ENCODE data around the gene IGF2BP1.
A peak's percentile ranks its signal among the peaks of the same experiment; 100 is the strongest.

Gene IGF2BP1

GRCh38 chr17:48997103-48997826 lies at the start of gene IGF2BP1:
TSS of gene IGF2BP1 (plus strand) at chr17:48997385. CDS start at chr17:48997746, 361 bp downstream.
- H3K4me3 Mint-ChIP-seq = peak within 1 kb of the TSS; percentile 66
- H3K9me3 Mint-ChIP-seq = no peaks in the 10 kb centered on the region
- H3K27ac Mint-ChIP-seq = peak within 1 kb of the TSS; percentile 76
- no peaks in the 10 kb centered on the region for H3K36me3 Mint-ChIP-seq
- no peak for DNase-seq (ENCODE audit: low spot score in 2 of 2)
- peaks cover 31% of the 10 kb centered on the region for H3K4me1 Mint-ChIP-seq
- ATAC-seq = peak; percentile 55

DNA sequence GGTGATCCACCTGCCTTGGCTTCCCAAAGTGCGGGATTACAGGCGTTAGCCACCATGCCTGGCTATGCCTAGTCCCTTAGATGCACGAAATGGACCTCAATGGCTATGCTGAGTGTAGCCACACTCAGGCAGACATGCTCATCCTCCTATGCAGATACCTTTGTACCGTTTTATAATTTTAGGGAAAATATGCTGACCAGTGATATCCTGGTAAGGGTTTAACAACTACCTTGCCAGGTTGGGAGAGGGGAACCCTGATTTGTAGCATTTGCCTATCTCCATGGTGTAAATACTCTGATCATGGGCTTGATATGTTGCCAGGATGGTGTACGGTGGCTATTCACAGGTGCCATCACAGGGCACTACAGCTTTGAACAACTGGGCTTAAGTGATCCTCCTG lies 45.6 kb upstream of the IGF2BP1 start:
- Mint-ChIP-seq H3K4me3 (no peak overlapping the region), H3K27ac (no peak overlapping the region), H3K36me3 (no peaks in the 10 kb centered on the region), H3K9me3 (no peaks in the 10 kb centered on the region), H3K4me1 (peaks cover 5% of the 10 kb centered on the region)
- DNase-seq (ENCODE audit: low spot score in 2 of 2) (no peak), ATAC-seq (no peak)

DNA sequence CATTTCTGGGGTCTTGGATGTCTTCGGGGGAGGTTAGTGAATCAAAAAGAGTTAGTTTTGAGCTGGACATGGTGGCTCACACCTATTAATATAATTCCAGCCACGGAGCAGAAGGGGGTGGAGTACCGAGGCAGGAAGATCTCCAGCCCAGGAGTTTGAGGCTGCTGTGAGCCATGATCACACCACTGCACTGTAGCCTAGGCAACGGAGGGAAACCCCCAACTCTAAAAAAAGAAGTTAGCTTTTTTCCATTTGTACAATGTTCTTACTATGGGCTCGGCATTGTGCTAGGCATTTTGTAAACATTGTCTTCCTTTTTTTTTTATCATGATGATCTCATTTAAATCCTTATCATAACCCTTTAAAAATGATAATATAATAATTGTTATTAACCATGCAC lies 44.3 kb upstream of the IGF2BP1 start:
- no peak for DNase-seq (ENCODE audit: low spot score in 2 of 2)
- H3K4me3 Mint-ChIP-seq = no peak overlapping the region

GRCh38 chr17:48954300-48954755 lies 42.9 kb upstream of the IGF2BP1 start:
- DNase-seq (ENCODE audit: low spot score in 2 of 2) (no peak), ATAC-seq (peak; percentile 45)
- H3K9me3 Mint-ChIP-seq = no peaks in the 10 kb centered on the region
- H3K27ac Mint-ChIP-seq = no peak overlapping the region
- peaks cover 5% of the 10 kb centered on the region for H3K4me1 Mint-ChIP-seq
- H3K4me3 Mint-ChIP-seq = no peak overlapping the region
- H3K36me3 Mint-ChIP-seq = no peaks in the 10 kb centered on the region

More for the DNA sequence above, 44.3 kb upstream of the IGF2BP1 start:
- Mint-ChIP-seq H3K9me3 (no peaks in the 10 kb centered on the region), H3K27ac (no peak overlapping the region), H3K4me1 (peaks cover 5% of the 10 kb centered on the region), H3K36me3 (no peaks in the 10 kb centered on the region)
- no peak for ATAC-seq

- Mint-ChIP-seq H3K27ac (no peak overlapping the region), H3K9me3 (no peaks in the 10 kb centered on the region), H3K36me3 (no peaks in the 10 kb centered on the region), H3K4me1 (no peaks in the 10 kb centered on the region), H3K4me3 (no peak overlapping the region)
- DNase-seq (ENCODE audit: low spot score in 2 of 2) (no peak), ATAC-seq (no peak)
Measured at GRCh38 chr17:48960834-48961515, 36.2 kb upstream of the IGF2BP1 start.

DNA sequence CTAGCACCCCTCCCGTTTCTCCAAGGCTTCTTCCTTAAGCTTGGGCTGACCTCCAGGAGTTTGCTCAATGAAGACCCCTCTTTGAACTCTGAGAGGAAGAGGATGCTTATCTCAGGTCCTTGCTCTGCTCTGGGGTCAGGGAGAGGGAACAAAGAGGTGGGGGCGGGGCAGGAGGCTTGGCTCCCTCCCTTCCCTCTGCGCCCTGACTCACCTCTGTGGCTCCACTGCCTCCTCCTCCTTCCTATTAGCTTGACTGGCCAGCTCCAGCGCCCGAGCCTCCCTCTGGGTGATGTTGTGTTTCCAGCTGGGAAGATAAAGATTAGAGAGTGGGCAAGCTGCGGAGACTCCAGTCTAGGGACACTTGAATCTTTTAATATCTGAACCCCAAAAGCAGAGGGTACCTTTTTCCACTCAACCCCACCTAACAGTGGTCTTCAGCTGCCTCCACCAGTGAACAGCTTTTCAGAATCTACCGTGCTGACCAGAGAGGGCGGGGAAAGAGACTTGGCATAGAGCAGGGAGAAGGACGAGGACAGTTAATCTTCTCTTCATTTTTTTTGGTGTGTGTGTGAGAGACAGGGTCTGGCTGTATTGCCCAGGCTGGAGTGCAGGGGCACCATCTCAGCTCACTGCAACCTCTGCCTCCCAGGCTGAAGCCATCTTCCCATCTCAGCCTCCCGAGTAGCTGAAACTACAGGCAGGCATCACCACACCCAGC lies 35.5 kb upstream of the IGF2BP1 start:
- no peaks in the 10 kb centered on the region for H3K36me3 Mint-ChIP-seq
- H3K27ac Mint-ChIP-seq = no peak overlapping the region
- no peak for DNase-seq (ENCODE audit: low spot score in 2 of 2)
- H3K9me3 Mint-ChIP-seq = no peaks in the 10 kb centered on the region
- no peak for ATAC-seq
- no peaks in the 10 kb centered on the region for H3K4me1 Mint-ChIP-seq
- no peak overlapping the region for H3K4me3 Mint-ChIP-seq

GRCh38 chr17:48970224-48970623 lies 27.0 kb upstream of the IGF2BP1 start:
- ATAC-seq (no peak), DNase-seq (ENCODE audit: low spot score in 2 of 2) (no peak)
- H3K4me1 Mint-ChIP-seq = peaks cover 5% of the 10 kb centered on the region
- no peaks in the 10 kb centered on the region for H3K9me3 Mint-ChIP-seq
- H3K4me3 Mint-ChIP-seq = no peak overlapping the region
- H3K27ac Mint-ChIP-seq = no peak overlapping the region
- H3K36me3 Mint-ChIP-seq = no peaks in the 10 kb centered on the region

GRCh38 chr17:48970865-48971687 lies 26.1 kb upstream of the IGF2BP1 start:
- ATAC-seq = no peak
- H3K27ac Mint-ChIP-seq = peak overlapping the region; percentile 32
- H3K36me3 Mint-ChIP-seq = no peaks in the 10 kb centered on the region
- H3K9me3 Mint-ChIP-seq = no peaks in the 10 kb centered on the region
- no peak for DNase-seq (ENCODE audit: low spot score in 2 of 2)
- H3K4me1 Mint-ChIP-seq = peaks cover 5% of the 10 kb centered on the region
- no peak overlapping the region for H3K4me3 Mint-ChIP-seq

- DNase-seq (ENCODE audit: low spot score in 2 of 2) (no peak), ATAC-seq (no peak)
- Mint-ChIP-seq H3K4me3 (no peak overlapping the region), H3K9me3 (no peaks in the 10 kb centered on the region), H3K27ac (no peak overlapping the region), H3K4me1 (peaks cover 5% of the 10 kb centered on the region), H3K36me3 (no peaks in the 10 kb centered on the region)
Measured at GRCh38 chr17:48972749-48973097, 24.5 kb upstream of the IGF2BP1 start.

DNA sequence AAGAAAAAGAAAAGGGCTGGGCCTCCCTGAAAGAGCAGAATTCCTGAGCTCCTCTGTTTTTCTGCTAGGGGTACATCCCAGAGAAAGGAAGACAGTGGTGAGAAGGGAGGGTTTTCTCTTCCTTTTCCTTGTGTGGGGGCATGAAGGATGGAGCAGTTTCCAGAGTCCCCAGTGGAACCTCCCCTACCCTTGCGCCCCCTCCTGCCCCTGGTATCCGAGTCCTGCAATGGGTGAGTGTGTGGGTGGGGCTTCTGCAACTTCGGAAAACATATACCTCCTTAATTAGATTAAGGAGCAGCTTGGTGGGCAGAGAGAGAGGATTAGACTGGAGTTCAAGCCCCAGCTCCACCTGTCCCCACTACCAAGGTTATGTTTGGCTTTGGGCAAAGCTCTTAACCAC lies 23.4 kb upstream of the IGF2BP1 start:
- H3K9me3 Mint-ChIP-seq = no peaks in the 10 kb centered on the region
- H3K36me3 Mint-ChIP-seq = no peaks in the 10 kb centered on the region
- no peak for DNase-seq (ENCODE audit: low spot score in 2 of 2)
- H3K27ac Mint-ChIP-seq = no peak overlapping the region
- ATAC-seq = no peak
- H3K4me3 Mint-ChIP-seq = no peak overlapping the region
- H3K4me1 Mint-ChIP-seq = peaks cover 5% of the 10 kb centered on the region

- Mint-ChIP-seq H3K4me3 (no peak overlapping the region), H3K36me3 (no peaks in the 10 kb centered on the region), H3K9me3 (peaks cover 3% of the 10 kb centered on the region), H3K27ac (no peak overlapping the region), H3K4me1 (no peaks in the 10 kb centered on the region)
- no peak for DNase-seq (ENCODE audit: low spot score in 2 of 2)
- ATAC-seq = no peak
Measured at GRCh38 chr17:48981927-48982539, 15.2 kb upstream of the IGF2BP1 start.

DNA sequence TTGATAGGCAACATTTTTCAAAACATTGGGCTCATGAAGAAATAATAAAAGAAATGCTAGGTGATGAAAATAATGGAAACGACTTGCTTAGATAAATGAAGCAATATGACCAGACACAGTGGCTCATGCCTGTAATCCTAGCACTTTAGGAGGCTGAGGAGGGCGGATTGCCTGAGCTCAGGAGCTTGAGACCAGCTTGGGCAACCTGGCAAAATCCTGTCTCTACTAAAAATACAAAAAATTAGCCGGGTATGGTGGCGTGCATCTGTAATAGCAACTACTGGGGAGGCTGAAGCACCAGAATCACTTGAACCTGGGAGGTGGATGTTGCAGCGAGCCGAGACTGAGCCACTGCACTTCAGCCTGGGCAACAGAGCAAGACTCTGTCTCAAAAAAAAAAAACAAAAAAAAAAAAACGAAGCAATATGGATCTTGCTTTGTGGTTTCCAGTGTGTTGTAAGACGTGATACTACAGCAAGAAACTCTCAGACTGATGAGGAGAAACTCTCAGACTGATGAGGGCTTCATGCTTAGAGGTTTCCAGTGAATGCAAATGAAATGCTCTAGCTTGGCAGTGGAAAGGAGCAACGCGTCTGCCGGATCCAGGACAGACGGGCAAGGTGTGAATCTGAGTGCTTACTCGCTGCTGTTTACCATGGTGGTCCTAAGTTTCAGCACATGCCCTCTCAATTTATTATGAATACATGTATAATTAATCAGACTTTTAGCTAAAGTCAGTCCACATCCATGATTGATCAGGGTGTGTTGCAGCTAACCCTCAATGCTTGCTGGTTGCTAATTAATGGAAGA lies 11.5 kb upstream of the IGF2BP1 start:
- no peak overlapping the region for H3K4me3 Mint-ChIP-seq

GRCh38 chr17:48989100-48989499 lies 8.1 kb upstream of the IGF2BP1 start:
- Mint-ChIP-seq H3K9me3 (no peaks in the 10 kb centered on the region), H3K27ac (no peak overlapping the region), H3K36me3 (no peaks in the 10 kb centered on the region), H3K4me3 (no peak overlapping the region), H3K4me1 (no peaks in the 10 kb centered on the region)
- DNase-seq (ENCODE audit: low spot score in 2 of 2) (no peak), ATAC-seq (no peak)

More for the DNA sequence above, 11.5 kb upstream of the IGF2BP1 start:
- no peak for ATAC-seq
- Mint-ChIP-seq H3K9me3 (peaks cover 3% of the 10 kb centered on the region), H3K4me1 (no peaks in the 10 kb centered on the region), H3K36me3 (no peaks in the 10 kb centered on the region), H3K27ac (no peak overlapping the region)
- DNase-seq (ENCODE audit: low spot score in 2 of 2) = no peak

GRCh38 chr17:48990882-48991357 lies 6.3 kb upstream of the IGF2BP1 start:
- Mint-ChIP-seq H3K4me1 (peaks cover 5% of the 10 kb centered on the region), H3K36me3 (no peaks in the 10 kb centered on the region), H3K27ac (no peak overlapping the region), H3K9me3 (no peaks in the 10 kb centered on the region), H3K4me3 (no peak overlapping the region)
- ATAC-seq (no peak), DNase-seq (ENCODE audit: low spot score in 2 of 2) (no peak)
